Muscle of back (tissue), 11 donors: Measurements from ENCODE around the gene TIMM21. TPM values are rescaled to one million over a fixed set of nuclear protein-coding genes. Genes with fewer than 3 reads are reported as not detected.
A peak's percentile ranks its signal among the peaks of the same experiment; 100 is the strongest.

ENCODE experiments used
- DNase-seq, 3 donors: peaks; one replicate each; pipeline versions ENCODE4 v3.0.0 to v3.0.0-alpha.2; 2013
- polyA plus RNA-seq, 10 donors: library from polyadenylated mRNA; unstranded; fragments of 120-200 nt; gene quantifications; one replicate each; pipeline ENCODE4 v1.2.1, GENCODE V29; 2013; ENCODE audit not compliant: insufficient read length in 10 of 10

Gene TIMM21
- polyA plus RNA-seq, 10 donors, result 43.3 to 54.9 (median 47.5) TPM

DNA sequence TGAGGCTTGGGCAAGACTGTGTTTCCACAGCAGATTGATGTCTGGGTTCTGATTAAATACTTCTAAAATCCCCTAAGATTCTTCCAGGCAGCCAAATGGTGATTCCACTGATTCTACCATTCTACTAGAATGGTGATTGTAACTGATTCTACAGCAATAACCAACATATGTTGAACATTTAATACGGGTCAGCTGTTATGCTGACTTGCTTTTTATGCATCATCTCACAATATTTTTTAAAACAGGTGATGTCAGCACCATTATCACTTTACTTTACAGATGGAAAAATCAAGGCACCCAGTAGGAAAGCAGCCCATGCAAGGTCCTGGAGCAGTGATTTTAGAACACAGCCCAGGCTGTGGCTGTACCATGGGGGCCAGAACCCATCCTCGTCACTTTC is 37.5 kb downstream of the TIMM21 start:
- no peak for DNase-seq

DNA sequence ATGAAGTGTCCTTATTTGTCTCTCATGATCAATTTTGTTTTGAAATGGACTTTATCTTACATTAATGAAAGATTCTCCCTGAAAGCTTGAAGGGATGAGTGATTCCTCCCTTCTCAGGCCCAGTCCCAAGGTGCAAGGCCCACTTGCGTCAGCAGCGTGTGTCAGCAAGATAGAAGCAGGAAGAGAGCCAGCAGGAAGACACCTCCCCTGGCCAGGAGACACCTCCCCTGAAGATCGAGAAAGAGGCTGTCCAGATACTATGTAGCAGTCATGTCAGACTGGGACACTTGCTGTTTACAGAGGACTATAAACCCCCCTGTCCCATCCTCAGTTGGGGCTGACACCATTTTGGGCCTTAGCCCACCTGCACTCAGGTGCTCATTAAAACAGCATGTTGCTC is 38.3 kb downstream of the TIMM21 start:
- DNase-seq, result no peak

DNA sequence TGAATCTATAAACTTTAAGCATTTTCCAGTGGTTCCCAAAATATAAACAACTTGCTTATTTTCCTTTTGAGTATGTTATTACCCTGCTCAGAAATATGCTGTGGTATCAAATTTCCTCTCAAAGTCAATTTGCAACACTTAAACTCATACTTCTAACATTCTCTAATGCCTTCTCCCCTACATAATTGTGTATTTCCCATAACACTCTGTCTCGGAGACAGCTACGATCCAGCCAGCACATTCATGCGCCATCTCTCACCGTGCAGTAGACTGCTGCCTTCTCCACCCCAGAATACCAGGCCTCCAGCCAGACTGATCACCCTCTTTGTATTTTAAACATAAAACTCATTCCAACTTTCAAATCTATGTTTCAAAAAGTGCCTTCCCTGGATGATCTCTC is 41.8 kb downstream of the TIMM21 start:
- DNase-seq, result peak in 1 of 3 donors; percentile 12

DNA sequence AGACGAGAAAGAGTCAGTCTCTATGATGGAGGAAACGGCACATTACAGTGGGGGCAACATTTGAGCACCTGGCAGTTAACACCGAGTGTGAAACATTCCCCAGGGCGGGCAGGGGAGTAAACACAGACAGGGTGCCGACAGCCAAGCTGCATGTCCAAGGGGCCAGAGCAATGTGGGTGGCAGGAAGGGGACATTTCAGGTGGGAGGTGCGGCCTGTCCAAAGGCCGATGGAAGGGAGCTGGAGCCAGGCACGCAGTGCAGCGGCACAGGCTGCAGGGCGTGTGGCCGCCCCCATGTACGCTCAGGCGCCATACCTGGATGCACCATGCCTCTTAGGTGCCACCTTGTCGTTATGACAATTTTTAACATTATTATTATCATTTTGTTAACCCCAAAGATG is 43.3 kb downstream of the TIMM21 start:
- DNase-seq, result no peak

DNA sequence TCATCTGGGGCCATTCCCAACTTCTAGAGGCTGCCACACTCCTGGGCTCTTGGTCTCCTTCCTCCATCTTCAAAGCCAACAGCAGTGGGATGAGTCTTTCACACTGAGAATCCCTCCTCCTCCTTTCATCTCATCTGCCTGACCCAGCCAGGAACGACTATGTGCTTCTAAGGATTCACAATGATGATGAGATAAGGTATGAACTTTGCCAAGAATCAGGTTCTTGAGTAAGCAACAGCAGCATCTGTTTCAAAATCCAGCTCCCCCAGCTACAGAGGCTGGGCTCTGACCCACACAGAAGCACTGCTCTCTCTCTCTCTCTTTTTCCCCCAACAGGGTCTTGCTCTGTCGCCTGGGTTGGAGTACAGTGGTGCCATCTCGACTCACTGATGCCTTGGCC is 46.4 kb downstream of the TIMM21 start:
- no peak for DNase-seq

DNA sequence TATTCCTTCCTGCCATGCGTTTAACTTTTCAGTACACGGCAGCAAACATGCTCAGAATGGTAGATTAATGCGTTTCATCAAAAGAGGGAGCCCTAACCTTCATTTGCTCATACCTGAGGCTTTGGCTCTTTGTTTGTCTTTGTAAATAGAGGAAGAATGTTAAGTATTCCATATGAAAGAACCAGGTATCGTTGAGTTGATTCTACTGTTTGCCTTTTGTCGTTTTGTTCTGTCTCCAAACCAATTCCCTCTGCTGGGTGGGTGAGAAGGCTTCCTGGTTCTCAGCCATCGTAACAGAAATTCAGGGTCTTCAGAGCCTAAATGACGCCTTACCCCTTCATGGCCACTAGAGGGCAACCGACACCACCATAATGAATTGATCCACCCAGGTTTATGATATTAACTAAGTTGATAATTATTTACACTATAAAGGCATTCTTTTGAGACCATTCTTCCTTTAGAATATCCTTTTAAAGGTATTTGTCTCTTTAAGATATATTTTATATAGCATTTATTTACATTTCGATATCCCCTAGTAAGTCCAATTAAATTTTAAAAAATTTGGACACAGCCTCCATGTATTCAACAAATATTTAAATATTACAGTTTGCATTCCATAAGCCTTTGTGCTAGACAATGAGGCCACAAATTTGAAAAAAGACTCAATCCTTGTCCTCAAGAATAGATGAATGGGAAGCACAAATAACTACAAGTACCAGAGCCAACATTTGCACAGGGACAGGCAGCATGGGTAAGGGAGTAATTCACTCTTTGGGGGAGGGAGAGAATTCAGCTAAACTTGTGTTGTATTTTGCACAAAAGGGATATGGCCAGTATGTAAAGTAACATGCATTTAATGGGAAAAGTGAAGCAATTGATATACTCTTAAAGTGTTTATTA is 48.1 kb downstream of the TIMM21 start:
- DNase-seq, result peak; percentile 45 to 87 (median 68)

DNA sequence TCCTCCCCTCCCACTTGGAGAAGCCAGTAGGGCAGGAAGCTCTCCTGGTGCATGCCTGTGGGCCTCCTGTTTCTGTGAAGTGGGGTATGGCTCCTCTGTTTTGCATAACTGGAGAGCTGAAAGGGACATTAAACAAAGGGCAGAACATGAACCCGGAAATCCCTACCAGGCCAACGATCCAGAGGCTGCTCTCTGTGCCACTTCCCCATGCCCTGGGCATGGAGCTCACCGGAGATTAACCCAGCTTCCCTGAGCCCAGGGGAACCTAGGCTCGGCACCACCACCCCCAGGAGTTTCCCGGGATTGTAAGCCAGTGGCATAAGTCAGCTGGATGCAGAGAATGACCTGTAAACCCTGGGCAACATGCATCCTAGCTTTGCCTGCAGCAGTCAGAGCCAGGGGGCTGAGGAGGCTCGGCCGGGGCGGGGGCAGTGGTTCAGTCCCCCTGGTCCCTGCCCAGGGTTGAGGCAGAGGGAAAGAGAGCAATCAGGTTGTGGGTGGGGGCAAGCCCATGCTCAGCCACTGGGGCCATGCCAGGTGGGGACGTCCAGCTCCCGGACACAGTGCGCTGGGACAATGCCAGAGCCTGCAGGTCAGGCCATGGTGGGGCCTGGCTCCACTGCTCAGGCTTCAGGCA is 49.5 kb downstream of the TIMM21 start:
- no peak for DNase-seq

DNA sequence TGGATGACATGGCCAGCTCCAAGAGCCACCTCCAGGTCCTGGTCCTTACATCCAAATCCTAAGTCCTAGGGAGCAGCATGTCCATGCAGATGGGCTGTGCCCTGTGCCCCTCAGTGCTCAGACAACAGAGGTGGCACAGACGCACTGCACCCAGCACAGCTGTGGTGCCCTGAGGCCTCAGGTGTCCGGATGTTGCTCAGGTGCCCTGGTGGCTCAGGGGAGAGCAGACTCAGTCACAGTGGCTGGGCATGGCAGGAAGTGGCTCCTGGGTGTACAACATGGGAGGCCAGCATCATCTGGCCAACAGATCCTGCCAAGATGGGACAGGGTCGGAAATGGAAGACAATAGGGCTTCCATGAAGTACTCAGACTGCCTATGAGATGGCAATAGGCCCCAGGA is 50.1 kb downstream of the TIMM21 start:
- no peak for DNase-seq

DNA sequence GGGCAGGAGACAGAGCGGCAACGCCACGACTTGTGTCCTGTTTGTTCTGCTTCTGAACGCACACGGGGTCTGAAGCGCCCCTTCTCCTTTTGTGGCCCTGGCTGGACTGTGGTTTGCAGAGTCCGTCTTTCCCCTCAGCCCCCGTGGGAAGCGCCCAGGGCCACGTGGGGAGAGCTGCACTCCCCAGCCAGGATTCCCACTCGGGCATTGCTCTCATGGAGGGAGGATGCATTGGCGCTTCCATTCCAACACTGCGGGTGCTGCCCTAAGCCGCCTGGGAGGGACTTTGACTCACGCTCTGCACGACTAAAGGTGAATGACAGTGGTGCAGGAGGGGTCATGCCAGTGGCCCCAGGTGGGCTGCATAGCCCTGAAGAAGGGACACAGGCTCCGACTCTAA is 52.5 kb downstream of the TIMM21 start:
- DNase-seq, result no peak

DNA sequence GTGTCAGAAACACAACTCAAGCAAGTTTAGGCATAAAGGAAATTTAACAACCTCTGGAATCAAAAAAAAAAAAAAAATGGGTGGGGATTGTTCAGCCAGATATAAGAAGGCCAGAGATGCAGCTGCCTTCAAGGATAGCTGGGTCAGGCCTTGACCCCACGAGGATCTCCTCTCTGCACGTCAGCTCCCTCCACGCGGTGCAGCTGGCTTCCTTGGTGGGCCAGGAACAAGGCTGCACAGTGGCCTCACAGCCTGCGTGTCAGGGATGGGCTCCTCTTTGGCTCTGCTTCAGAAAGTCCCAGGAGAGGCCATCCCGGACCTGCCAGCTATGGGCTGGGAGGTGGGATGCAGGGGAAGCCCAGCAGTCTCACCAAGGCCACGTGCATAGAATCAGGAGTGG is 55.5 kb downstream of the TIMM21 start:
- DNase-seq, result peak in 1 of 3 donors; percentile 35

DNA sequence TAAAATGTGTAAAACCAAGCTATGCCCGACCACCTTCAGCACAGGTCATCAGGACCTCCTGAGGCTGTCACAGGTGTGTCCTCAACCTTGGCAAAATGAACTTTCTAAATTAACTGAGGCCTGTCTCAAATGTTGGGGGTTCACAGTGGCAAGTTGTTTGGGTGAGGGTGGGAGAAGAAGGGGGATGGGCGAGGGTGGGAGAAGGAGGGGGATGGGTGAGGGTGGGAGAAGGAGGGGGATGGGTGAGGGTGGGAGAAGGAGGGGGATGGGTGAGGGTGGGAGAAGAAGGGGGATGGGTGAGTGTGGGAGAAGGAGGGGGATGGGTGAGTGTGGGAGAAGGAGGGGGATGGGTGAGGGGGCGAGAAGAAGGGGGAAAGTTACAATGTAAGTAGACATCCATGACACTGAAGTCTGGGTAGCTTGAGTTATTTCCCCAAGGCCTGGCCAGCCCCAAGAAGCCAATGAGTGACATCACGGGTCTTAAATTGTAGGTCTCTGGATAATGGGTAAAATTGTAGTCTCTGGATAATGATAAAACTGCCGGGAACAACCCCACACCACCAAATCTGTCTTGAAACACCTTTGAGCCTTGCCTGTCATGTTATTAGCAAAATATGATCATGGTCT is 56.3 kb downstream of the TIMM21 start:
- DNase-seq, result no peak

Other genes starting within 250 kb of the TIMM21 start
- gene FBXO15, start 689 bp upstream of the TIMM21 start, polyA plus RNA-seq, result 1 to 10 TPM in 2 of 10 donors, under 1 TPM in 8; 0.39 to 1.8 (median 0.70) TPM
- gene CYB5A, start 143.4 kb downstream of the TIMM21 start, polyA plus RNA-seq, result 10 to 100 TPM; 23.6 to 44.4 (median 29.6) TPM
- gene C18orf63, start 167.3 kb downstream of the TIMM21 start, polyA plus RNA-seq, result under 1 TPM in 2 of 10 donors, not detected in 8; 0.03 to 0.11 TPM